Endothelial cell of umbilical vein (primary cell): ENCODE measurements around the gene SYTL3. TPM values are rescaled to one million over a fixed set of nuclear protein-coding genes. Genes with fewer than 3 reads are reported as not detected.

Experiments
- BruUV-seq: library from RNA; stranded (reverse); fragments of 400-500 nt; replicated peaks from 2 replicates; lab custom pipeline; 2021; lab: Mats Ljungman, UMichigan
- CTCF ChIA-PET: fragments of 300-600, 350-600 bp; sonication (Branson Sonifier 250); formaldehyde crosslinking; loops from one replicate; lab custom pipeline; 2021; ENCODE audit warnings: antibody characterized with exemption, inconsistent platforms; lab: Charles Lee
- POLR2A ChIA-PET: fragments of 300-600, 350-600 bp; sonication (Branson Sonifier 250); formaldehyde crosslinking; loops from one replicate; lab custom pipeline; 2021; ENCODE audit warnings: antibody characterized with exemption, inconsistent platforms; lab: Charles Lee
- DNase-seq: peaks from one replicate; pipeline ENCODE4 v3.0.0-alpha.2; 2011; ENCODE audit warnings: low read depth, low spot score
- FAIRE-seq: peaks from 2 replicates; lab custom pipeline; 2011; peaks lifted over from hg19 to GRCh38; lab: Jason Lieb, UNC
- H2AFZ ChIP-seq: 2 replicates; pipeline ENCODE4 v1.6.0; 2012; ENCODE audit warnings: low read depth, low read length, control low read depth, inconsistent platforms
- H3K27ac ChIP-seq: 2 replicates; pipeline ENCODE4 v1.5.1; 2011; ENCODE audit warnings: low read depth, mild to moderate bottlenecking, control low read depth, low read length, moderate library complexity; ENCODE audit not compliant: insufficient read depth
- H3K27me3 ChIP-seq, 2 experiments: 2 replicates each; pipeline versions ENCODE4 v1.6.0 to v1.6.1; 2011; ENCODE audit warnings: low read length in 2 of 2, mixed read lengths in 1 of 2; ENCODE audit not compliant: control insufficient read depth in 2 of 2, insufficient read depth in 2 of 2
- H3K36me3 ChIP-seq, 2 experiments: 2 replicates in 1 of 2; 3 replicates in 1 of 2; pipeline ENCODE4 v1.5.1; 2011; ENCODE audit warnings: low read length in 2 of 2, mild to moderate bottlenecking in 1 of 2, moderate library complexity in 1 of 2; ENCODE audit not compliant: control insufficient read depth in 2 of 2, insufficient read depth in 2 of 2; ENCODE audit errors: extremely low read depth in 1 of 2
- H3K4me1 ChIP-seq: 3 replicates; pipeline ENCODE4 v1.5.1; 2011; ENCODE audit warnings: mild to moderate bottlenecking, low read length; ENCODE audit not compliant: control insufficient read depth, insufficient read depth; ENCODE audit errors: extremely low read depth
- H3K4me2 ChIP-seq: 2 replicates; pipeline ENCODE4 v1.6.1; 2011; ENCODE audit warnings: low read length, control low read depth, mixed read lengths; ENCODE audit not compliant: insufficient read depth
- H3K4me3 ChIP-seq, 3 experiments: fragments of 200-600 bp in 1 of 3; sonication (generic), shearing (Covaris generic) in 1 of 3; replicated peaks in 1 of 3; 2 replicates each; pipeline ENCODE4 v1.5.1; 2011 to 2016; ENCODE audit warnings: control low read depth in 3 of 3, low read length in 3 of 3, mild to moderate bottlenecking in 2 of 3, inconsistent platforms in 1 of 3, low read depth in 1 of 3, moderate library complexity in 1 of 3; ENCODE audit not compliant: insufficient read depth in 1 of 3
- H3K79me2 ChIP-seq: 2 replicates; pipeline ENCODE4 v1.6.0; 2012; ENCODE audit warnings: low read length, inconsistent platforms; ENCODE audit not compliant: control insufficient read depth, insufficient read depth
- H3K9ac ChIP-seq: replicated peaks from 2 replicates; pipeline ENCODE3; 2011; ENCODE audit warnings: low read length, control low read depth; ENCODE audit not compliant: insufficient read depth; ENCODE audit errors: extremely low read depth
- H3K9me1 ChIP-seq: replicated peaks from 3 replicates; pipeline ENCODE4 v1.6.0; 2011; ENCODE audit warnings: mild to moderate bottlenecking, low read length; ENCODE audit not compliant: control insufficient read depth, insufficient read depth; ENCODE audit errors: extremely low read depth
- H3K9me3 ChIP-seq: replicated peaks from 2 replicates; pipeline ENCODE4 v1.5.1; 2012; ENCODE audit warnings: low read length, inconsistent platforms; ENCODE audit not compliant: control insufficient read depth, insufficient read depth
- H4K20me1 ChIP-seq: replicated peaks from 2 replicates; pipeline ENCODE3; 2011; ENCODE audit warnings: mild to moderate bottlenecking, low read length; ENCODE audit not compliant: control insufficient read depth, insufficient read depth; ENCODE audit errors: extremely low read depth
- CTCF ChIP-seq, 2 donors: IDR thresholded peaks; 1 replicate in 1 of 2; 2 replicates in 1 of 2; pipeline ENCODE4 v1.5.1; 2011; ENCODE audit warnings: low read length in 2 of 2, mild to moderate bottlenecking in 2 of 2, moderate library complexity in 2 of 2, control low read depth in 1 of 2, inconsistent platforms in 1 of 2, low read depth in 1 of 2; ENCODE audit not compliant: insufficient read depth in 1 of 2; ENCODE audit errors: extremely low read depth in 1 of 2
- EZH2 ChIP-seq: IDR thresholded peaks from 2 replicates; pipeline ENCODE4 v1.6.1; 2012; ENCODE audit warnings: borderline replicate concordance, low read depth, mild to moderate bottlenecking, moderate library complexity, low read length, inconsistent platforms; ENCODE audit not compliant: severe bottlenecking
- FOS ChIP-seq: IDR thresholded peaks from 2 replicates; pipeline ENCODE4 v1.6.1; 2011; ENCODE audit warnings: mild to moderate bottlenecking, low read length, moderate library complexity, borderline replicate concordance; ENCODE audit not compliant: insufficient read depth
- GATA2 ChIP-seq: IDR thresholded peaks from 2 replicates; pipeline ENCODE4 v1.7.0; 2011; ENCODE audit warnings: low read depth, mild to moderate bottlenecking, moderate library complexity, mixed read lengths, low read length; ENCODE audit not compliant: insufficient read length, insufficient read depth
- JUN ChIP-seq: IDR thresholded peaks from 2 replicates; pipeline ENCODE4 v1.6.1; 2011; ENCODE audit warnings: borderline replicate concordance, low read depth; ENCODE audit not compliant: insufficient read length, insufficient read depth
- MAX ChIP-seq: IDR thresholded peaks from 2 replicates; pipeline ENCODE4 v1.6.1; 2011; ENCODE audit not compliant: insufficient read depth, insufficient read length
- MYC ChIP-seq: IDR thresholded peaks from one replicate; pipeline ENCODE4 v1.6.1; 2011; ENCODE audit warnings: mild to moderate bottlenecking, low read depth, low read length
- POLR2A ChIP-seq: IDR thresholded peaks from 2 replicates; pipeline ENCODE4 v1.6.1; 2012; ENCODE audit warnings: low read depth, mild to moderate bottlenecking, control low read depth, low read length
- POLR2AphosphoS5 ChIP-seq: IDR thresholded peaks from 2 replicates; pipeline ENCODE4 v1.6.1; 2012; ENCODE audit warnings: low read depth, mild to moderate bottlenecking, control low read depth, low read length, moderate library complexity; ENCODE audit not compliant: insufficient read depth
- dilution Hi-C: fragments of 300-500 bp; cut with MboI; formaldehyde crosslinking; loops from one replicate; pipeline ENCODE4 v1.15.0; 2019; ENCODE audit warnings: low sequenced_read_pairs; ENCODE audit not compliant: extremely low pct_ligation_motif_present
- intact Hi-C: fragments of 100-400 bp; cut with micrococcal nuclease; formaldehyde crosslinking; loops from one replicate; pipeline ENCODE4 v1.10.0; 2022
- polyA plus RNA-seq, 4 experiments: library from polyadenylated mRNA; depleted of rRNA in 3 of 4; stranded (reverse) in 3 of 4; unstranded in 1 of 4; fragments of >200 nt; gene quantifications; 2 replicates each; pipeline versions ENCODE4 v1.2.1 to v1.2.3, GENCODE V29; 2011 to 2012; ENCODE audit warnings: missing spikeins in 1 of 4
- total RNA-seq: library from RNA; stranded (reverse); gene quantifications from 2 replicates; pipeline ENCODE4 v1.2.3, GENCODE V29; 2021

The SYTL3 gene
- total and polyA plus RNA-seq, 2 donors (not counting 3 experiments of a cell fraction or from before 2014, with no cell fraction given), result 0.59 to 0.77 TPM

GRCh38 chr6:158607411-158608170, 42.3 kb upstream of the SYTL3 start:
- no TSS peak for BruUV-seq
- H3K9me3 ChIP-seq, result no peaks in the 10 kb centered on the region
- H3K9ac ChIP-seq, result no peak overlapping the region
- no peaks in the 10 kb centered on the region for H3K4me1 ChIP-seq
- no peak for FAIRE-seq
- intact Hi-C loops, result no loop called here
- TF ChIP-seq EZH2 (no peak), FOS (no peak), POLR2AphosphoS5 (no peak), GATA2 (no peak), JUN (no peak), MYC (no peak)
- H4K20me1 ChIP-seq, result no peaks in the 10 kb centered on the region
- H2AFZ ChIP-seq, result no peak overlapping the region
- no peak overlapping the region for H3K27ac ChIP-seq
- DNase-seq, result no peak
- peaks cover 11 to 38% of the 10 kb centered on the region in 2 experiments for H3K36me3 ChIP-seq
- ChIA-PET CTCF (interaction anchor here (2.1 to 6.5 kb wide), 2 partner anchors 388 to 393 kb away, joined by 12 to 154 read pairs; no protein-coding TSS in a partner anchor), POLR2A (no interaction called here)
- no peak overlapping the region for H3K4me2 ChIP-seq
- H3K4me3 ChIP-seq, result no peak overlapping the region
- H3K9me1 ChIP-seq, result no peaks in the 10 kb centered on the region
- H3K79me2 ChIP-seq, result no peaks in the 10 kb centered on the region
- dilution Hi-C loops, result no loop called here
- H3K27me3 ChIP-seq, result no peaks in the 10 kb centered on the region

- Histone ChIP-seq H3K27ac (no peak overlapping the region), H3K4me3 (no peak overlapping the region), H3K9me1 (no peaks in the 10 kb centered on the region), H3K4me2 (no peak overlapping the region), H4K20me1 (no peaks in the 10 kb centered on the region), H3K4me1 (no peaks in the 10 kb centered on the region), H3K79me2 (no peaks in the 10 kb centered on the region), H3K36me3 (peaks cover 11 to 38% of the 10 kb centered on the region in 2 experiments), H3K27me3 (no peaks in the 10 kb centered on the region), H3K9ac (no peak overlapping the region), H2AFZ (no peak overlapping the region), H3K9me3 (no peaks in the 10 kb centered on the region)
- dilution Hi-C loops (no loop called here), intact Hi-C loops (no loop called here)
- ChIA-PET POLR2A (no interaction called here), CTCF (interaction anchor here (2.1 to 6.5 kb wide), 2 partner anchors 389 to 394 kb away, joined by 12 to 154 read pairs; no protein-coding TSS in a partner anchor)
- no TSS peak for BruUV-seq
- FAIRE-seq (no peak), DNase-seq (no peak)
- TF ChIP-seq CTCF (IDR thresholded peaks at IDR 0.05; ENCODE audit: extremely low read depth in 1 of 2, insufficient read depth in 1 of 2, low read depth in 1 of 2, low read length in 2 of 2), result no peak
- no peak for TF ChIP-seq MYC
- no peak for TF ChIP-seq JUN
- TF ChIP-seq GATA2, result no peak
- TF ChIP-seq POLR2A, result no peak
- TF ChIP-seq FOS, result no peak
- no peak for TF ChIP-seq MAX
- no peak for TF ChIP-seq POLR2AphosphoS5
- TF ChIP-seq EZH2, result no peak
These were observed 41.6 kb upstream of the SYTL3 start for GRCh38 chr6:158608221-158608620.
